WTC11 (cell line): ENCODE data around the gene SPTLC3. TPM values are rescaled to one million over a fixed set of nuclear protein-coding genes. Genes with fewer than 3 reads are reported as not detected.

ENCODE experiments used
- ATAC-seq: fragments of 200-7000 bp; cut with Tn5 transposase; 2 replicates; pipeline ENCODE4 v1.10.0; 2021; ENCODE audit warnings: mild to moderate bottlenecking, moderate library complexity
- CTCF ChIA-PET: fragments of 300-600 bp; sonication (Branson Sonifier 250); formaldehyde crosslinking; loops from one replicate; lab custom pipeline; 2021; ENCODE audit warnings: antibody characterized with exemption; lab: Charles Lee
- POLR2A ChIA-PET: fragments of 350-600 bp; sonication (Branson Sonifier 250); formaldehyde crosslinking; loops from one replicate; lab custom pipeline; 2021; ENCODE audit warnings: antibody characterized with exemption; lab: Charles Lee
- DNase-seq: peaks from one replicate; pipeline ENCODE4 v3.0.0; 2021; ENCODE audit warnings: low spot score
- H3K27ac Mint-ChIP-seq: 2 replicates; pipeline ENCODE4 v1.8.0; 2021; ENCODE audit warnings: mixed read lengths
- H3K27me3 Mint-ChIP-seq: 2 replicates; pipeline ENCODE4 v1.8.0; 2021; ENCODE audit warnings: low read depth, mild to moderate bottlenecking, moderate library complexity, mixed read lengths
- H3K36me3 Mint-ChIP-seq: 2 replicates; pipeline ENCODE4 v1.8.0; 2021; ENCODE audit warnings: mixed read lengths
- H3K4me1 Mint-ChIP-seq: 2 replicates; pipeline ENCODE4 v1.8.0; 2022; ENCODE audit warnings: mixed read lengths
- H3K4me3 Mint-ChIP-seq: 2 replicates; pipeline ENCODE4 v1.8.0; 2021; ENCODE audit warnings: mild to moderate bottlenecking, moderate library complexity, mixed read lengths
- H3K9me3 Mint-ChIP-seq: 2 replicates; pipeline ENCODE4 v1.8.0; 2021; ENCODE audit warnings: mixed read lengths
- CREB1 ChIP-seq: sonication (generic); formaldehyde crosslinking; IDR thresholded peaks from 2 replicates; pipeline ENCODE4 v1.8.0; 2023; ENCODE audit warnings: mild to moderate bottlenecking, missing genetic modification reagents
- CREM ChIP-seq: sonication (generic); formaldehyde crosslinking; IDR thresholded peaks from 2 replicates; pipeline ENCODE4 v1.8.1; 2022; ENCODE audit warnings: mild to moderate bottlenecking, missing genetic modification reagents, moderate library complexity
- E2F4 ChIP-seq: sonication (generic); formaldehyde crosslinking; IDR thresholded peaks from 2 replicates; pipeline ENCODE4 v1.8.1; 2022; ENCODE audit warnings: low read depth, mild to moderate bottlenecking, moderate library complexity, missing genetic modification reagents, borderline replicate concordance
- ERG ChIP-seq: fragments of 250-450 bp; sonication (Bioruptor Pico); IDR thresholded peaks from 2 replicates; pipeline ENCODE4 v1.8.0; 2021; ENCODE audit warnings: mild to moderate bottlenecking
- JUN ChIP-seq: sonication (generic); formaldehyde crosslinking; IDR thresholded peaks from 2 replicates; pipeline ENCODE4 v1.8.0; 2023; ENCODE audit warnings: mild to moderate bottlenecking, missing genetic modification reagents
- KAT7 ChIP-seq: sonication (generic); formaldehyde crosslinking; IDR thresholded peaks from 2 replicates; pipeline ENCODE4 v1.8.1; 2023; ENCODE audit warnings: missing genetic modification reagents, mild to moderate bottlenecking, borderline replicate concordance
- PRRX2 ChIP-seq: fragments of 250-450 bp; sonication (Bioruptor Pico); IDR thresholded peaks from 2 replicates; pipeline ENCODE4 v1.8.0; 2021; ENCODE audit warnings: mild to moderate bottlenecking
- SMAD3 ChIP-seq: sonication (generic); formaldehyde crosslinking; IDR thresholded peaks from 2 replicates; pipeline ENCODE4 v1.8.0; 2022; ENCODE audit warnings: missing genetic modification reagents, mild to moderate bottlenecking, borderline replicate concordance
- SOX15 ChIP-seq: fragments of 250-450 bp; sonication (Bioruptor Pico); IDR thresholded peaks from 2 replicates; pipeline ENCODE4 v1.9.0; 2021; ENCODE audit warnings: mild to moderate bottlenecking
- USF2 ChIP-seq: sonication (generic); formaldehyde crosslinking; IDR thresholded peaks from 2 replicates; pipeline ENCODE4 v1.8.1; 2023; ENCODE audit warnings: mild to moderate bottlenecking, missing genetic modification reagents, moderate library complexity
- ZNF416 ChIP-seq: fragments of 250-450 bp; sonication (Bioruptor Pico); IDR thresholded peaks from 2 replicates; pipeline ENCODE4 v1.9.0; 2021; ENCODE audit warnings: mild to moderate bottlenecking, inconsistent platforms
- ZNF423 ChIP-seq: fragments of 250-450 bp; sonication (Bioruptor Pico); IDR thresholded peaks from 2 replicates; pipeline ENCODE4 v2.1.2; 2022; ENCODE audit warnings: mild to moderate bottlenecking, moderate library complexity
- total RNA-seq: library from RNA; stranded (reverse); gene quantifications from 3 replicates; pipeline ENCODE4 v1.2.3, GENCODE V29; 2021
- TF ChIP-seq, protein P1 (sequence below): sonication (generic); formaldehyde crosslinking; IDR thresholded peaks from 2 replicates; pipeline ENCODE4 v1.8.0; 2023; ENCODE audit warnings: missing genetic modification reagents, mild to moderate bottlenecking, borderline replicate concordance
- TF ChIP-seq, protein P2 (sequence below): sonication (generic); formaldehyde crosslinking; IDR thresholded peaks from 2 replicates; pipeline ENCODE4 v1.8.0; 2022; ENCODE audit warnings: missing genetic modification reagents
- TF ChIP-seq, protein P3 (sequence below): fragments of 250-450 bp; sonication (Bioruptor Pico); IDR thresholded peaks from 2 replicates; pipeline ENCODE4 v2.1.2; 2022; ENCODE audit warnings: mild to moderate bottlenecking, moderate library complexity

The SPTLC3 gene
- total RNA-seq, 1 experiment from 2014 or later: 0.13 TPM

- TF ChIP-seq, protein P1, sequence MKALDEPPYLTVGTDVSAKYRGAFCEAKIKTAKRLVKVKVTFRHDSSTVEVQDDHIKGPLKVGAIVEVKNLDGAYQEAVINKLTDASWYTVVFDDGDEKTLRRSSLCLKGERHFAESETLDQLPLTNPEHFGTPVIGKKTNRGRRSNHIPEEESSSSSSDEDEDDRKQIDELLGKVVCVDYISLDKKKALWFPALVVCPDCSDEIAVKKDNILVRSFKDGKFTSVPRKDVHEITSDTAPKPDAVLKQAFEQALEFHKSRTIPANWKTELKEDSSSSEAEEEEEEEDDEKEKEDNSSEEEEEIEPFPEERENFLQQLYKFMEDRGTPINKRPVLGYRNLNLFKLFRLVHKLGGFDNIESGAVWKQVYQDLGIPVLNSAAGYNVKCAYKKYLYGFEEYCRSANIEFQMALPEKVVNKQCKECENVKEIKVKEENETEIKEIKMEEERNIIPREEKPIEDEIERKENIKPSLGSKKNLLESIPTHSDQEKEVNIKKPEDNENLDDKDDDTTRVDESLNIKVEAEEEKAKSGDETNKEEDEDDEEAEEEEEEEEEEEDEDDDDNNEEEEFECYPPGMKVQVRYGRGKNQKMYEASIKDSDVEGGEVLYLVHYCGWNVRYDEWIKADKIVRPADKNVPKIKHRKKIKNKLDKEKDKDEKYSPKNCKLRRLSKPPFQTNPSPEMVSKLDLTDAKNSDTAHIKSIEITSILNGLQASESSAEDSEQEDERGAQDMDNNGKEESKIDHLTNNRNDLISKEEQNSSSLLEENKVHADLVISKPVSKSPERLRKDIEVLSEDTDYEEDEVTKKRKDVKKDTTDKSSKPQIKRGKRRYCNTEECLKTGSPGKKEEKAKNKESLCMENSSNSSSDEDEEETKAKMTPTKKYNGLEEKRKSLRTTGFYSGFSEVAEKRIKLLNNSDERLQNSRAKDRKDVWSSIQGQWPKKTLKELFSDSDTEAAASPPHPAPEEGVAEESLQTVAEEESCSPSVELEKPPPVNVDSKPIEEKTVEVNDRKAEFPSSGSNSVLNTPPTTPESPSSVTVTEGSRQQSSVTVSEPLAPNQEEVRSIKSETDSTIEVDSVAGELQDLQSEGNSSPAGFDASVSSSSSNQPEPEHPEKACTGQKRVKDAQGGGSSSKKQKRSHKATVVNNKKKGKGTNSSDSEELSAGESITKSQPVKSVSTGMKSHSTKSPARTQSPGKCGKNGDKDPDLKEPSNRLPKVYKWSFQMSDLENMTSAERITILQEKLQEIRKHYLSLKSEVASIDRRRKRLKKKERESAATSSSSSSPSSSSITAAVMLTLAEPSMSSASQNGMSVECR (CRISPR knock-in tag): no peak
- TF ChIP-seq ERG (CRISPR knock-in tag) (no peak), CREB1 (CRISPR knock-in tag) (no peak), E2F4 (CRISPR knock-in tag) (no peak), KAT7 (CRISPR knock-in tag) (no peak), SOX15 (no peak), PRRX2 (CRISPR knock-in tag) (no peak)
- TF ChIP-seq, protein P2, sequence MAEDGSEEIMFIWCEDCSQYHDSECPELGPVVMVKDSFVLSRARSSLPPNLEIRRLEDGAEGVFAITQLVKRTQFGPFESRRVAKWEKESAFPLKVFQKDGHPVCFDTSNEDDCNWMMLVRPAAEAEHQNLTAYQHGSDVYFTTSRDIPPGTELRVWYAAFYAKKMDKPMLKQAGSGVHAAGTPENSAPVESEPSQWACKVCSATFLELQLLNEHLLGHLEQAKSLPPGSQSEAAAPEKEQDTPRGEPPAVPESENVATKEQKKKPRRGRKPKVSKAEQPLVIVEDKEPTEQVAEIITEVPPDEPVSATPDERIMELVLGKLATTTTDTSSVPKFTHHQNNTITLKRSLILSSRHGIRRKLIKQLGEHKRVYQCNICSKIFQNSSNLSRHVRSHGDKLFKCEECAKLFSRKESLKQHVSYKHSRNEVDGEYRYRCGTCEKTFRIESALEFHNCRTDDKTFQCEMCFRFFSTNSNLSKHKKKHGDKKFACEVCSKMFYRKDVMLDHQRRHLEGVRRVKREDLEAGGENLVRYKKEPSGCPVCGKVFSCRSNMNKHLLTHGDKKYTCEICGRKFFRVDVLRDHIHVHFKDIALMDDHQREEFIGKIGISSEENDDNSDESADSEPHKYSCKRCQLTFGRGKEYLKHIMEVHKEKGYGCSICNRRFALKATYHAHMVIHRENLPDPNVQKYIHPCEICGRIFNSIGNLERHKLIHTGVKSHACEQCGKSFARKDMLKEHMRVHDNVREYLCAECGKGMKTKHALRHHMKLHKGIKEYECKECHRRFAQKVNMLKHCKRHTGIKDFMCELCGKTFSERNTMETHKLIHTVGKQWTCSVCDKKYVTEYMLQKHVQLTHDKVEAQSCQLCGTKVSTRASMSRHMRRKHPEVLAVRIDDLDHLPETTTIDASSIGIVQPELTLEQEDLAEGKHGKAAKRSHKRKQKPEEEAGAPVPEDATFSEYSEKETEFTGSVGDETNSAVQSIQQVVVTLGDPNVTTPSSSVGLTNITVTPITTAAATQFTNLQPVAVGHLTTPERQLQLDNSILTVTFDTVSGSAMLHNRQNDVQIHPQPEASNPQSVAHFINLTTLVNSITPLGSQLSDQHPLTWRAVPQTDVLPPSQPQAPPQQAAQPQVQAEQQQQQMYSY (CRISPR knock-in tag): no peak
These were observed 23.9 kb upstream of the SPTLC3 start (continued) for GRCh38 chr20:12984863-12985262.

GRCh38 chr20:12987261-12987660, 21.5 kb upstream of the SPTLC3 start:
- no peak for ATAC-seq
- CTCF ChIA-PET: interaction anchor here (0.6 to 0.7 kb wide), 2 partner anchors 26 to 62 kb away, joined by 3 read pairs; no protein-coding TSS in a partner anchor
- DNase-seq: no peak
- POLR2A ChIA-PET: no interaction called here
- Mint-ChIP-seq H3K27ac (no peak overlapping the region), H3K27me3 (peaks cover 43% of the 10 kb centered on the region), H3K4me3 (no peak overlapping the region), H3K4me1 (peaks cover 6% of the 10 kb centered on the region), H3K36me3 (no peaks in the 10 kb centered on the region), H3K9me3 (no peaks in the 10 kb centered on the region)
- TF ChIP-seq CREM: no peak

- CTCF ChIA-PET: no interaction called here
- Mint-ChIP-seq H3K27ac (no peak overlapping the region), H3K9me3 (peaks cover 1% of the 10 kb centered on the region; the same call in 1 of the 2 replicates), H3K27me3 (peaks cover 47% of the 10 kb centered on the region), H3K4me3 (no peak overlapping the region), H3K4me1 (peaks cover 6% of the 10 kb centered on the region), H3K36me3 (no peaks in the 10 kb centered on the region)
- POLR2A ChIA-PET: no interaction called here
- ATAC-seq (no peak), DNase-seq (no peak)
- no peak for TF ChIP-seq PRRX2 (CRISPR knock-in tag)
- no peak for TF ChIP-seq JUN (CRISPR knock-in tag)
- no peak for TF ChIP-seq ZNF416 (CRISPR knock-in tag)
- no peak for TF ChIP-seq ZNF423 (CRISPR knock-in tag)
- no peak for TF ChIP-seq USF2 (CRISPR knock-in tag)
- TF ChIP-seq, protein P3, sequence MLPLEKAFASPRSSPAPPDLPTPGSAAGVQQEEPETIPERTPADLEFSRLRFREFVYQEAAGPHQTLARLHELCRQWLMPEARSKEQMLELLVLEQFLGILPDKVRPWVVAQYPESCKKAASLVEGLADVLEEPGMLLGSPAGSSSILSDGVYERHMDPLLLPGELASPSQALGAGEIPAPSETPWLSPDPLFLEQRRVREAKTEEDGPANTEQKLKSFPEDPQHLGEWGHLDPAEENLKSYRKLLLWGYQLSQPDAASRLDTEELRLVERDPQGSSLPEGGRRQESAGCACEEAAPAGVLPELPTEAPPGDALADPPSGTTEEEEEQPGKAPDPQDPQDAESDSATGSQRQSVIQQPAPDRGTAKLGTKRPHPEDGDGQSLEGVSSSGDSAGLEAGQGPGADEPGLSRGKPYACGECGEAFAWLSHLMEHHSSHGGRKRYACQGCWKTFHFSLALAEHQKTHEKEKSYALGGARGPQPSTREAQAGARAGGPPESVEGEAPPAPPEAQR (CRISPR knock-in tag): no peak
- TF ChIP-seq SMAD3 (CRISPR knock-in tag): no peak
These were observed 19.1 kb upstream of the SPTLC3 start for GRCh38 chr20:12989586-12990115.
